ENCODE measurements around the gene CLIC4.
A peak's percentile ranks its signal among the peaks of the same experiment; 100 is the strongest.
"Not testable (repeated sequence)": the region's sequence is repeated elsewhere in the genome, so short reads cannot be mapped to it uniquely, and the experiment has no call there.

Gene CLIC4

GRCh38 chr1:24717887-24718650, 27.2 kb upstream of the CLIC4 start:
- peak in 55 of 56 donors; percentile 33 to 97 (median 84) for DNase-seq

- peak in 11 of 56 donors; percentile 6 to 48 (median 18) for DNase-seq
Observed at GRCh38 chr1:24720152-24720551, 25.1 kb upstream of the CLIC4 start.

- DNase-seq, result no peak
Observed at GRCh38 chr1:24721533-24721932, 23.7 kb upstream of the CLIC4 start.

- DNase-seq, result not testable (repeated sequence)
Observed at GRCh38 chr1:24722073-24723035, 22.9 kb upstream of the CLIC4 start.

GRCh38 chr1:24724345-24725208, 20.7 kb upstream of the CLIC4 start:
- peak in 12 of 56 donors; percentile 6 to 41 (median 16) for DNase-seq

- DNase-seq, result peak in 6 of 56 donors; percentile 12 to 25 (median 18)
Observed at GRCh38 chr1:24725209-24725651, 20.0 kb upstream of the CLIC4 start.

- no peak for DNase-seq
Observed at GRCh38 chr1:24726741-24727140, 18.5 kb upstream of the CLIC4 start.

- DNase-seq, result peak in 19 of 56 donors; percentile 8 to 44 (median 19)
Observed at GRCh38 chr1:24727501-24728216, 17.6 kb upstream of the CLIC4 start.

- DNase-seq, result no peak
Observed at GRCh38 chr1:24728982-24729381, 16.3 kb upstream of the CLIC4 start.

- no peak for DNase-seq
Observed at GRCh38 chr1:24732186-24732885, 12.9 kb upstream of the CLIC4 start.

- not testable (repeated sequence) for DNase-seq
Observed at GRCh38 chr1:24733342-24733741, 11.9 kb upstream of the CLIC4 start.

- no peak for DNase-seq
Observed at GRCh38 chr1:24735156-24735508, 10.1 kb upstream of the CLIC4 start.

GRCh38 chr1:24735509-24736375, 9.5 kb upstream of the CLIC4 start:
- peak in 29 of 56 donors; percentile 11 to 58 (median 29) for DNase-seq

GRCh38 chr1:24737368-24738117, 7.7 kb upstream of the CLIC4 start:
- DNase-seq, result no peak

- no peak for DNase-seq
Observed at GRCh38 chr1:24739241-24739640, 6.0 kb upstream of the CLIC4 start.

GRCh38 chr1:24742090-24742938, 2.9 kb upstream of the CLIC4 start:
- DNase-seq, result no peak
